SJCRH30 (cell line): ENCODE data around the gene ADM5. TPM values are rescaled to one million over a fixed set of nuclear protein-coding genes. Genes with fewer than 3 reads are reported as not detected.

Source experiments
- DNase-seq, 2 experiments: peaks; one replicate each; pipeline ENCODE4 v3.0.0-alpha.2; 2015 to 2020
- H3K27ac ChIP-seq: fragments of 250-450 bp; sonication (Bioruptor Pico); 2 replicates; pipeline ENCODE4 v1.5.1; 2020; ENCODE audit warnings: mild to moderate bottlenecking, moderate library complexity
- H3K27me3 ChIP-seq: fragments of 250-450 bp; sonication (Bioruptor Pico); 2 replicates; pipeline ENCODE4 v1.5.1; 2020; ENCODE audit warnings: mild to moderate bottlenecking, moderate library complexity
- H3K36me3 ChIP-seq: fragments of 250-450 bp; sonication (Bioruptor Pico); 2 replicates; pipeline ENCODE4 v1.5.1; 2020; ENCODE audit warnings: mild to moderate bottlenecking, moderate library complexity
- H3K4me1 ChIP-seq: fragments of 250-450 bp; sonication (Bioruptor Pico); 2 replicates; pipeline ENCODE4 v1.5.1; 2020; ENCODE audit warnings: mild to moderate bottlenecking, moderate library complexity
- H3K4me3 ChIP-seq: fragments of 250-450 bp; sonication (Bioruptor Pico); 2 replicates; pipeline ENCODE4 v1.5.1; 2020; ENCODE audit warnings: mild to moderate bottlenecking, moderate library complexity
- H3K9me3 ChIP-seq: fragments of 250-450 bp; sonication (Bioruptor Pico); replicated peaks from 2 replicates; pipeline ENCODE4 v1.5.1; 2020; ENCODE audit warnings: mild to moderate bottlenecking, moderate library complexity
- total RNA-seq: library from RNA; depleted of rRNA; stranded (reverse); fragments of >200 nt; shearing (Covaris generic); gene quantifications from 2 replicates; pipeline ENCODE4 v1.2.3, GENCODE V29; 2014; rRNA removed

ADM5 gene
- total RNA-seq, 1 experiment from 2014 or later, result 7.7 TPM

DNA sequence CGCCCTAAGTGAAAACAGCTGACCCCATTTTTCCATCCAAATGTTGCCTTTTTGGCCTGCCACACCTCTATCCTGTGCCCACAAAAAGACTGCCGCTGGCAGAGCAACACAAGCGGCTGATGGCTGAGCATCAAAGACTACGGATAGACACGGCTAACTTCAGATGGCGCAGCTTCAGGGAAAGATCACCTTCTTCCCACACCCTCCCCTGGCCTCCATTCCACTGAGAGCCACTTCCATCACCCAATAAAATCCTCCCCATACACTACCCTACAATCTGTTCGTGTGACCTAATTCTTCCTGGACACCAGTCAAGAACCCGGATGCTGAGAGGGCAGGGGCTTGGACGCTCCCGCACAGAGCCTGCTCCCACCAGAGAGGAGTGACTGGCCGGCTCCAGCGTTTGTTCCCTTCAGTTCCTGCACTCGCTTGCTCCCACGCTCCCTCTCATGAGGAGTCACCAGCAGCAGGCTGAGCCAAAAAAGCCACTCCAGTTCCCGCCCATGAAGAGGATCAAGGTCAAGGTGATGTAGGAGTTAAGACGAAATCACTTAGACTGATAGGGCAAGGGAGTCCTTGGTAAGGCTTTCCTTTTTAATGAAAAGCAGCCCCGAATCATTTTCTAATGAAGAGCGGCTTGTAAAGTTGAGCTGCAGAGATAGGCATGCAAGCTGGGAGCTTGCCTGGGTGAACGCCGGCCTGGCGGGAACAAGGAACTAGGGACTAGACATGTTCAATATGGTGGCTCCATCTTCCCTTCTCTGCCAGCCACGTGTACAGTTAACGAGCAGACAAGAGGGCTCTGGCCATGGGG lies 38.0 kb downstream of the ADM5 start:
- no peak overlapping the region for H3K27ac ChIP-seq
- no peaks in the 10 kb centered on the region for H3K9me3 ChIP-seq
- H3K27me3 ChIP-seq, result no peaks in the 10 kb centered on the region
- no peak overlapping the region for H3K4me3 ChIP-seq
- no peaks in the 10 kb centered on the region for H3K36me3 ChIP-seq
- no peaks in the 10 kb centered on the region for H3K4me1 ChIP-seq
- DNase-seq, result no peak

DNA sequence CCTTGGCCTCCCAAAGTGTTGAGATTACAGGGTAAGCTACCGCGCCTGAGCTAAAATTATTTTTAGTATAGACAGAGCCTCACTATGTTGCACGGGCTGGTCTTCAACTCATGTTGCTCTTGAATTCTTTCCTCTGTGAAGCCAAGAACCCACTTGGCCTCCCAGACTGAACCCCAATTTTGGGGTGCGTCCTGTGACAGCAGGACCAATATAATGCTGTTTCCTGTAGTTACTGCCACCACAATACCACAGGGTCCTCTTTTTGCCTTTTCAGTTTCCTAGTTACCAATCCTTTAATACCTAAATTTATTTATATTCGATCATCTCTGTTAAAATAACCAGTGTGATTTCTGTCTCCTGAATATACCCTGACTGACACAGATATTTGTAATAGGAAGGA lies 40.8 kb downstream of the ADM5 start:
- Histone ChIP-seq H3K4me3 (no peak overlapping the region), H3K4me1 (no peaks in the 10 kb centered on the region), H3K9me3 (no peaks in the 10 kb centered on the region), H3K27ac (no peak overlapping the region), H3K36me3 (no peaks in the 10 kb centered on the region), H3K27me3 (no peaks in the 10 kb centered on the region)
- DNase-seq, result no peak

DNA sequence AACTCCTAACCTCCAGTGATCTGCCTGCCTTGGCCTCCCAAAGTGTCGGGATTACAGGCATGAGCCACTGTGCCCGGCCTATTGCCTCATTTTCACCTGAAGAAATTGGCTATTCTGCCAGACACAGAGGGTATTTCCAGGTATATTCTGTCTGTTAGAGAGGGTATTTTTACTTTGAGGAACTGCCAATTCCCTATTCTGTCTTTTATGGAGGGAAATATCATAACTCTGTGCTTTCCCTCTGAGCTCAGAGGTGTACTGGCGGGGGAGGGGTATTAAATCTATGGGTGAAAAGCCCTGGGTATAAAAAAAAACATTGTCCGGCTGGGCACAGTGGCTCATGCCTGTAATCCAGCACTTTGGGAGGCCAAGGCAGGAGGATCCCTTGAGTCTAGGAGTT lies 48.9 kb downstream of the ADM5 start:
- no peak for DNase-seq
- Histone ChIP-seq H3K4me3 (no peak overlapping the region), H3K36me3 (no peaks in the 10 kb centered on the region), H3K4me1 (no peaks in the 10 kb centered on the region), H3K27me3 (no peaks in the 10 kb centered on the region), H3K9me3 (no peaks in the 10 kb centered on the region), H3K27ac (no peak overlapping the region)

DNA sequence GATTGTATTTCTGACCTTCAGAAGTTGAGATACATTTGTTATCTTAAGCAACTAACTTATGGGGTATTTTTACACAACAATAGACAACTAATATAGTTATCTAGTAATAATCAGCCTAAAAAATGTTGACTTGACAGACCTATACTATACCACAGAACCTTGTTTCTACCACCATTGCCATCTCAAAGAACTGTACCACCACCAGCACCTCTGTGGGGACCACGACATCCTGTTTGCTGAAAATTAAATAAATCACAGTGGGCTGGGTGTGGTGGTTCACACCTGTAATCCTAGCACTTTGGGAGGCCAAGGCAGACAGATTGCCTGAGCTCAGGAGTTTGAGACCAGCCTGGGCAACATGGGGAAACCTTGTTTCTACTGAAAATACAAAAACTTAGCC lies 49.7 kb downstream of the ADM5 start:
- Histone ChIP-seq H3K36me3 (no peaks in the 10 kb centered on the region), H3K9me3 (no peaks in the 10 kb centered on the region), H3K4me3 (no peak overlapping the region), H3K4me1 (no peaks in the 10 kb centered on the region), H3K27me3 (no peaks in the 10 kb centered on the region), H3K27ac (no peak overlapping the region)
- no peak for DNase-seq

DNA sequence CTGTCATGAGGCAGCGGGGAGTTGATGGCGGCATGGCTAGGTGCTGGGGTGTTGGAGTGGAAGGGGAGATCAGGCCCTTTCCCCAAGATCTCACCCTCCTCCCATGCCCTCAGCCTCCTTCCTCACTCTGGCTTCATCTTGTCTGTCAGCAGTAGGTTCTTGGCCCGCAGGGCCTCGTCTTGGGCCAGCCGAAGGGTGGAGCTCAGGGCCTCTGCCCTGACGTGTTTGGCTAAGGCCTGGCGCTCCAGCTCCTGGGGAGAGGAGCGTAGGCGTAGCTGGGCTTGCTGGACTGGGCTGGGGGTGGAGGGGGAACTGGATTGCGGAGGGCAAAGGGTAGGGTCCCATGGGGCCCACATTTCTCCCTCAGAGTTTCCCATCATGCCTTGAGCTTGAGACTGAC lies 50.5 kb downstream of the ADM5 start:
- Histone ChIP-seq H3K4me1 (no peaks in the 10 kb centered on the region), H3K4me3 (no peak overlapping the region), H3K36me3 (no peaks in the 10 kb centered on the region), H3K27me3 (no peaks in the 10 kb centered on the region), H3K27ac (no peak overlapping the region), H3K9me3 (no peaks in the 10 kb centered on the region)
- no peak for DNase-seq

Other genes starting within 250 kb of the ADM5 start
- gene SLC17A7, start 248.1 kb upstream of the ADM5 start, total RNA-seq, result 0.18 TPM in 1 of 2 replicates, not detected in the other
- gene PIH1D1, start 237.8 kb upstream of the ADM5 start, total RNA-seq, result 68.4 and 83.4 TPM in 2 replicates
- 11.0 and 12.3 TPM in 2 replicates for gene ALDH16A1, start 236.4 kb upstream of the ADM5 start, total RNA-seq
- 0.61 and 1.0 TPM in 2 replicates for gene FLT3LG, start 215.4 kb upstream of the ADM5 start, total RNA-seq
- 3,376 and 3,926 TPM in 2 replicates for gene RPL13A, start 202.0 kb upstream of the ADM5 start, total RNA-seq
- gene RPS11, start 193.2 kb upstream of the ADM5 start, total RNA-seq, result 2,852 and 3,079 TPM in 2 replicates
- 25.0 and 26.6 TPM in 2 replicates for gene FCGRT, start 176.9 kb upstream of the ADM5 start, total RNA-seq
- gene RCN3, start 161.6 kb upstream of the ADM5 start, total RNA-seq, result 2.8 and 3.4 TPM in 2 replicates
- gene NOSIP, start 109.0 kb upstream of the ADM5 start, total RNA-seq, result 54.2 and 66.5 TPM in 2 replicates
- 0.51 and 0.58 TPM in 2 replicates for gene PRRG2, start 108.3 kb upstream of the ADM5 start, total RNA-seq
- gene PRR12, start 98.4 kb upstream of the ADM5 start, total RNA-seq, result 6.1 and 6.3 TPM in 2 replicates
- 7.5 and 7.6 TPM in 2 replicates for gene RRAS, start 49.5 kb upstream of the ADM5 start, total RNA-seq
- gene SCAF1, start 47.4 kb upstream of the ADM5 start, total RNA-seq, result 15.9 and 16.3 TPM in 2 replicates
- gene IRF3, start 23.7 kb upstream of the ADM5 start, total RNA-seq, result 35.1 and 38.6 TPM in 2 replicates
- gene BCL2L12, start 23.7 kb upstream of the ADM5 start, total RNA-seq, result 45.2 and 61.7 TPM in 2 replicates
- gene PRMT1, start 12.3 kb upstream of the ADM5 start, total RNA-seq, result 385 and 390 TPM in 2 replicates
- 15.2 and 20.4 TPM in 2 replicates for gene CPT1C, start 1.5 kb downstream of the ADM5 start, total RNA-seq
- gene TSKS, start 73.7 kb downstream of the ADM5 start, total RNA-seq, result not detected in 2 replicates
- 66.5 and 68.8 TPM in 2 replicates for gene AP2A1, start 77.4 kb downstream of the ADM5 start, total RNA-seq
- 27.6 and 27.9 TPM in 2 replicates for gene FUZ, start 123.7 kb downstream of the ADM5 start, total RNA-seq
- gene MED25, start 128.7 kb downstream of the ADM5 start, total RNA-seq, result 22.2 and 27.4 TPM in 2 replicates
- gene PTOV1, start 161.6 kb downstream of the ADM5 start, total RNA-seq, result 77.1 and 91.2 TPM in 2 replicates
- 24.2 and 40.6 TPM in 2 replicates for gene PNKP, start 178.0 kb downstream of the ADM5 start, total RNA-seq
- gene AKT1S1, start 187.8 kb downstream of the ADM5 start, total RNA-seq, result 21.7 and 25.2 TPM in 2 replicates
- gene TBC1D17, start 188.1 kb downstream of the ADM5 start, total RNA-seq, result 9.1 and 9.4 TPM in 2 replicates
- gene IL4I1, start 207.3 kb downstream of the ADM5 start, total RNA-seq, result not detected in 2 replicates
- 8.4 and 8.9 TPM in 2 replicates for gene ATF5, start 239.6 kb downstream of the ADM5 start, total RNA-seq
- gene NUP62, start 239.9 kb downstream of the ADM5 start, total RNA-seq, result 87.8 and 88.7 TPM in 2 replicates